ENCODE results near the gene OLIG1.

Gene OLIG1

GRCh38 chr21:33063907-33064622 is 5.9 kb upstream of the OLIG1 start:
- TF ChIP-seq GATA2 (IDR thresholded peaks at IDR 0.05; ENCODE audit: low read depth, low read length) (no peak), GATA3 (IDR thresholded peaks at IDR 0.05; ENCODE audit: low read depth, low read length) (no peak)

- TF ChIP-seq GATA3 (IDR thresholded peaks at IDR 0.05; ENCODE audit: low read depth, low read length) (no peak), GATA2 (IDR thresholded peaks at IDR 0.05; ENCODE audit: low read depth, low read length) (no peak)
Observed at GRCh38 chr21:33064623-33065390, 5.1 kb upstream of the OLIG1 start.

GRCh38 chr21:33067043-33067442 is 2.9 kb upstream of the OLIG1 start:
- TF ChIP-seq GATA2 (IDR thresholded peaks at IDR 0.05; ENCODE audit: low read depth, low read length) (no peak), GATA3 (IDR thresholded peaks at IDR 0.05; ENCODE audit: low read depth, low read length) (no peak)

- TF ChIP-seq GATA3 (IDR thresholded peaks at IDR 0.05; ENCODE audit: low read depth, low read length) = no peak
- TF ChIP-seq GATA2 (IDR thresholded peaks at IDR 0.05; ENCODE audit: low read depth, low read length) = no peak
Observed at GRCh38 chr21:33067457-33067856, 2.5 kb upstream of the OLIG1 start.

GRCh38 chr21:33069243-33069642 is 698 bp upstream of the OLIG1 start:
- TF ChIP-seq GATA2 (IDR thresholded peaks at IDR 0.05; ENCODE audit: low read depth, low read length) (no peak), GATA3 (IDR thresholded peaks at IDR 0.05; ENCODE audit: low read depth, low read length) (no peak)

- no peak for TF ChIP-seq GATA2 (IDR thresholded peaks at IDR 0.05; ENCODE audit: low read depth, low read length)
- TF ChIP-seq GATA3 (IDR thresholded peaks at IDR 0.05; ENCODE audit: low read depth, low read length) = no peak
Observed at GRCh38 chr21:33069645-33069993, 322 bp upstream of the OLIG1 start.

- TF ChIP-seq GATA3 (IDR thresholded peaks at IDR 0.05; ENCODE audit: low read depth, low read length) = no peak
- TF ChIP-seq GATA2 (IDR thresholded peaks at IDR 0.05; ENCODE audit: low read depth, low read length) = no peak
Observed at GRCh38 chr21:33070744-33070997, 730 bp downstream of the OLIG1 start.

- TF ChIP-seq GATA3 (IDR thresholded peaks at IDR 0.05; ENCODE audit: low read depth, low read length) (no peak), GATA2 (IDR thresholded peaks at IDR 0.05; ENCODE audit: low read depth, low read length) (no peak)
Observed at GRCh38 chr21:33070998-33071769, 1.2 kb downstream of the OLIG1 start.

- TF ChIP-seq GATA2 (IDR thresholded peaks at IDR 0.05; ENCODE audit: low read depth, low read length) (no peak), GATA3 (IDR thresholded peaks at IDR 0.05; ENCODE audit: low read depth, low read length) (no peak)
Observed at GRCh38 chr21:33071770-33072306, 1.9 kb downstream of the OLIG1 start.

- no peak for TF ChIP-seq GATA2 (IDR thresholded peaks at IDR 0.05; ENCODE audit: low read depth, low read length)
- no peak for TF ChIP-seq GATA3 (IDR thresholded peaks at IDR 0.05; ENCODE audit: low read depth, low read length)
Observed at GRCh38 chr21:33073636-33074035, 3.7 kb downstream of the OLIG1 start.

GRCh38 chr21:33075128-33075527 is 5.2 kb downstream of the OLIG1 start:
- TF ChIP-seq GATA3 (IDR thresholded peaks at IDR 0.05; ENCODE audit: low read depth, low read length) (no peak), GATA2 (IDR thresholded peaks at IDR 0.05; ENCODE audit: low read depth, low read length) (no peak)

- TF ChIP-seq GATA2 (IDR thresholded peaks at IDR 0.05; ENCODE audit: low read depth, low read length) (no peak), GATA3 (IDR thresholded peaks at IDR 0.05; ENCODE audit: low read depth, low read length) (no peak)
Observed at GRCh38 chr21:33075596-33076195, 5.8 kb downstream of the OLIG1 start.

- TF ChIP-seq GATA2 (IDR thresholded peaks at IDR 0.05; ENCODE audit: low read depth, low read length) (no peak), GATA3 (IDR thresholded peaks at IDR 0.05; ENCODE audit: low read depth, low read length) (no peak)
Observed at GRCh38 chr21:33076600-33077329, 6.8 kb downstream of the OLIG1 start.

Measured in SH-SY5Y (cell line).